SU-DHL-6 (cell line): ENCODE results near the gene SLC11A1.

Experiments
- H2AFZ ChIP-seq: fragments of 200-600 bp; sonication (generic); 2 replicates; pipeline ENCODE4 v1.6.1; 2014; ENCODE audit warnings: low read depth, mild to moderate bottlenecking, moderate library complexity, mixed read lengths, antibody characterized with exemption, low read length; ENCODE audit not compliant: severe bottlenecking
- H3F3A ChIP-seq: fragments of 200-600 bp; shearing (Covaris generic); 2 replicates; pipeline ENCODE4 v1.6.0; 2016; ENCODE audit warnings: antibody characterized with exemption, mild to moderate bottlenecking; ENCODE audit not compliant: insufficient read depth
- H3K27ac ChIP-seq: fragments of 200-600 bp; sonication (generic); 2 replicates; pipeline ENCODE4 v1.5.1; 2016; ENCODE audit warnings: low read depth, mild to moderate bottlenecking, low read length, moderate library complexity, mixed read lengths
- H3K27me3 ChIP-seq: fragments of 200-600 bp; sonication (generic), shearing (Covaris generic); 2 replicates; pipeline ENCODE4 v1.6.0; 2014; ENCODE audit warnings: mild to moderate bottlenecking, low read length
- H3K36me3 ChIP-seq: fragments of 200-600 bp; sonication (generic); 2 replicates; pipeline ENCODE4 v1.6.1; 2014; ENCODE audit warnings: mild to moderate bottlenecking, low read length, mixed read lengths
- H3K4me2 ChIP-seq: fragments of 300-600, 200-600 bp; shearing (Covaris generic), sonication (generic); 2 replicates; pipeline ENCODE4 v1.6.0; 2014; ENCODE audit warnings: low read length, low read depth, mild to moderate bottlenecking; ENCODE audit not compliant: poor library complexity, severe bottlenecking
- H3K4me3 ChIP-seq: fragments of 200-600 bp; sonication (generic); 2 replicates; pipeline ENCODE4 v1.5.1; 2014; ENCODE audit warnings: antibody characterized with exemption, low read length, mild to moderate bottlenecking, mixed read lengths; ENCODE audit not compliant: insufficient read depth, poor library complexity, severe bottlenecking
- H3K79me2 ChIP-seq: fragments of 200-600 bp; sonication (generic); 2 replicates; pipeline ENCODE4 v1.6.1; 2014; ENCODE audit warnings: mild to moderate bottlenecking, low read length, moderate library complexity; ENCODE audit not compliant: insufficient read depth
- H3K9ac ChIP-seq: fragments of 200-600 bp; sonication (generic); 2 replicates; pipeline ENCODE4 v1.7.0; 2014; ENCODE audit warnings: mild to moderate bottlenecking, low read length
- H3K9me2 ChIP-seq: fragments of 200-600 bp; sonication (generic); replicated peaks from 2 replicates; pipeline ENCODE4 v1.6.1; 2014; ENCODE audit warnings: low read length; ENCODE audit not compliant: insufficient read depth
- H3K9me3 ChIP-seq: fragments of 200-600 bp; sonication (generic); 2 replicates; pipeline ENCODE4 v1.6.1; 2014; ENCODE audit warnings: low read length, mixed read lengths; ENCODE audit not compliant: insufficient read depth
- H4K20me1 ChIP-seq: fragments of 200-600 bp; sonication (generic); 2 replicates; pipeline ENCODE4 v1.6.1; 2014; ENCODE audit warnings: low read depth, mild to moderate bottlenecking, antibody characterized with exemption, low read length, moderate library complexity, mixed read lengths
- EZH2phosphoT487 ChIP-seq: fragments of 200-600 bp; sonication (generic), shearing (Covaris generic); conservative IDR thresholded peaks from 2 replicates; pipeline ENCODE4 v1.6.1; 2018; ENCODE audit warnings: mild to moderate bottlenecking, antibody characterized with exemption, low read length, moderate library complexity, mixed read lengths
- TF ChIP-seq, protein P1 (sequence below): fragments of 200-600 bp; sonication (generic); IDR thresholded peaks from one replicate; pipeline ENCODE4 v1.5.1; 2017; ENCODE audit warnings: antibody characterized with exemption, mild to moderate bottlenecking, low read length, moderate library complexity; ENCODE audit not compliant: insufficient read depth, poor library complexity, severe bottlenecking

The SLC11A1 gene

DNA sequence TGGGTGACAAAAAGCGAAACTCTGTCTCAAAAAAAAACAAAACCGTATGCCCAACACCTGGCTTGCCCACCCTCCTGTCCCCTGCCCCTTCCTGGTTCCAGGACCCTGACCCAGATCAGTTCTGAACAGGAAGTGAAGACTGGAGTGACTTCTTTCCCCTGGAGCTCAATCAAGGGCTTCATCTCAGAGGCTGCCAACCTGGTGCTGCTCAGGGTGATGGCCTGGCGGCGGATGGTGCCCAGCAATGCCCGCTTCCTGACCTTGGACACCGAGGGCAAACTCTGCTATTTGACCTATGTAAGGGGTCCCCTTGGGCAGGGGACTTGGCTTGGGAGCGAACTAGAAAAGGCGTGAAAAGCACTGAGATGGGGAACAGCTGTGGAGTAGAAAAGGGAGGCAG, 19.5 kb upstream of the SLC11A1 start:
- Histone ChIP-seq H3K9ac (no peak overlapping the region), H3K27ac (no peak overlapping the region), H3K79me2 (no peaks in the 10 kb centered on the region), H4K20me1 (no peaks in the 10 kb centered on the region), H3K27me3 (no peaks in the 10 kb centered on the region), H3K9me3 (no peaks in the 10 kb centered on the region), H3K36me3 (no peaks in the 10 kb centered on the region), H3K9me2 (no peaks in the 10 kb centered on the region), H3F3A (no peaks in the 10 kb centered on the region), H2AFZ (no peak overlapping the region), H3K4me3 (no peak overlapping the region), H3K4me2 (no peak overlapping the region)
- no peak for TF ChIP-seq EZH2phosphoT487
- TF ChIP-seq, protein P1, sequence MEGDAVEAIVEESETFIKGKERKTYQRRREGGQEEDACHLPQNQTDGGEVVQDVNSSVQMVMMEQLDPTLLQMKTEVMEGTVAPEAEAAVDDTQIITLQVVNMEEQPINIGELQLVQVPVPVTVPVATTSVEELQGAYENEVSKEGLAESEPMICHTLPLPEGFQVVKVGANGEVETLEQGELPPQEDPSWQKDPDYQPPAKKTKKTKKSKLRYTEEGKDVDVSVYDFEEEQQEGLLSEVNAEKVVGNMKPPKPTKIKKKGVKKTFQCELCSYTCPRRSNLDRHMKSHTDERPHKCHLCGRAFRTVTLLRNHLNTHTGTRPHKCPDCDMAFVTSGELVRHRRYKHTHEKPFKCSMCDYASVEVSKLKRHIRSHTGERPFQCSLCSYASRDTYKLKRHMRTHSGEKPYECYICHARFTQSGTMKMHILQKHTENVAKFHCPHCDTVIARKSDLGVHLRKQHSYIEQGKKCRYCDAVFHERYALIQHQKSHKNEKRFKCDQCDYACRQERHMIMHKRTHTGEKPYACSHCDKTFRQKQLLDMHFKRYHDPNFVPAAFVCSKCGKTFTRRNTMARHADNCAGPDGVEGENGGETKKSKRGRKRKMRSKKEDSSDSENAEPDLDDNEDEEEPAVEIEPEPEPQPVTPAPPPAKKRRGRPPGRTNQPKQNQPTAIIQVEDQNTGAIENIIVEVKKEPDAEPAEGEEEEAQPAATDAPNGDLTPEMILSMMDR: no peak

DNA sequence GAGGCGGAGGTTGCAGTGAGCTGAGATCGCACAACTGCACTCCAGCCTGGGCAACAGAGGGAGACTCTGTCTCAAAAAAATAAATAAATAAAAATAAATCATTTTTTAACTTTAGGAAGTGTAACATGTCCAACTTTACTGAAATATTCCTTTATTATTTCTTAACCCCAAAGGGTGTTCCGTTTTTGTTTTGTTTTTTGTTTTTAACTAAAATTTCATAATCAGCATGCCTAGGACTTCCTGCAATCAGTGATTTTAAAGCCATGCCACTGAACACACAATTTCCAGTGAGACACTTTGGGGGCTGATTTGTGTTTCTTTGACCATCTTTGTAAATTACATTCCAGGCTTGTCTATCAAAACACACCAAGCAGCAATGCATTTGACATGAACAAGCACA, 18.3 kb upstream of the SLC11A1 start:
- Histone ChIP-seq H2AFZ (no peak overlapping the region), H3K27me3 (no peaks in the 10 kb centered on the region), H3K9ac (no peak overlapping the region), H3K4me3 (no peak overlapping the region), H4K20me1 (no peaks in the 10 kb centered on the region), H3K27ac (no peak overlapping the region), H3F3A (no peaks in the 10 kb centered on the region), H3K9me3 (no peaks in the 10 kb centered on the region), H3K79me2 (no peaks in the 10 kb centered on the region), H3K36me3 (no peaks in the 10 kb centered on the region), H3K9me2 (no peaks in the 10 kb centered on the region), H3K4me2 (no peak overlapping the region)
- TF ChIP-seq, protein P1: no peak
- TF ChIP-seq EZH2phosphoT487: no peak

DNA sequence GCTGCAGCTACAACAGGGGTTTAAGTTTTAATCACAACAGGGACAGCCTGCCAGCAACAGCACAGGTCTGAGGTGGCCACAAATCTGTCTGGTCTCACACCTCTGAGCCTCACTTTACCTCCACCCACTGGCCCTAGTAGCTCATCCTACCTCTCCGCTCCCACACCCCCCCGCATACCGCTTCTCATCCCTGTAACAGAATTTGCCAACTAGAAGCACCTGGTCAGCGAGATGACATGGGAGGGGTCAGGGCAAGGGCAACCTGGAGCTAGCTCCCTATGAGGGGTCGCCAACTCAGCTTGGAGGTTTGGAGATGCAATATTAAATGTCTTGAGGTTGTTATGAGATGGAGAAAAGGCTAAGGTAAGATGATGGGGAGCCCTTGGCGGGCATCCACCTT, 17.9 kb upstream of the SLC11A1 start:
- Histone ChIP-seq H3F3A (no peaks in the 10 kb centered on the region), H2AFZ (no peak overlapping the region), H3K4me3 (no peak overlapping the region), H3K4me2 (no peak overlapping the region), H3K9ac (no peak overlapping the region), H3K27me3 (no peaks in the 10 kb centered on the region), H3K27ac (no peak overlapping the region), H3K9me2 (no peaks in the 10 kb centered on the region), H3K79me2 (no peaks in the 10 kb centered on the region), H3K9me3 (no peaks in the 10 kb centered on the region), H4K20me1 (no peaks in the 10 kb centered on the region), H3K36me3 (no peaks in the 10 kb centered on the region)
- TF ChIP-seq, protein P1: no peak
- no peak for TF ChIP-seq EZH2phosphoT487
